GM18511 (cell line): ENCODE results near the gene TXNL4B.

Source experiments
- ATAC-seq: cut with Tn5 transposase; IDR thresholded peaks from one replicate; pipeline ENCODE4 v1.9.1; 2021; ENCODE audit warnings: mild to moderate bottlenecking, moderate library complexity; ENCODE audit not compliant: unreplicated experiment

The TXNL4B gene

DNA sequence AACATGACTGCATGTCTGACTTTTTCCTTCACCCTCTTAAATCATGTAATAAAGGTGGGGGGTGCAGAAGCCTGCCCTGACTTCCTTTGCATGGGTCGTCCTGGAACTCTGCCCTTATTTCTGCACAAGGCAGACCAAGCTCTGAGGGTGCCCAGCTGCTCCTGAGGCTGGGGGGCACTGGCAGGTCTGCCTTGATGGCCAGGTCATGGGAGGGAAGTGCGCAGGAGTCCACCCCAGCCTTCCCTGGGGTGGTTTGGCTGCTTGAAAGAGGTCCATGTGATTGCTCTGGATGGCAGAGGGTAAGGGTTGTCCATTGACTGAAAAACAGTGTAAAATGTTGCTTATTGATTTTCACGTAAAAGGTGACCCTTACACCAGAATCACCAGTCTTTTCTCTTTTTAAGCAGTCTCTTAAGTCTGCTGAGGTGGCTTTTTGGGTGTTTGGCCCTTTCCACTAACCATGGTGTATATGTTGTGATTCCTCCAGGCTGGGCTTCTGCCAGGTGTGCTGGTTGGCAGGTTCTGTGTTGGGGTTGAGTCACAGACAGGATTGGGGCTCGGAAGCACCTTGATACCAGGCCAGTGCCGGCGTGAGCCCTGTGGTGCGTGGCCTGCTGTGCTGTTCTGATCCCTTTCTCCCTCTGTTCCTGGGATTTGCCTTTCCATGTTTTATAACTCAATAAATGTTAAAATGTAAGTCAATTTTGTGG is 19.6 kb upstream of the TXNL4B start:
- ATAC-seq = no peak

DNA sequence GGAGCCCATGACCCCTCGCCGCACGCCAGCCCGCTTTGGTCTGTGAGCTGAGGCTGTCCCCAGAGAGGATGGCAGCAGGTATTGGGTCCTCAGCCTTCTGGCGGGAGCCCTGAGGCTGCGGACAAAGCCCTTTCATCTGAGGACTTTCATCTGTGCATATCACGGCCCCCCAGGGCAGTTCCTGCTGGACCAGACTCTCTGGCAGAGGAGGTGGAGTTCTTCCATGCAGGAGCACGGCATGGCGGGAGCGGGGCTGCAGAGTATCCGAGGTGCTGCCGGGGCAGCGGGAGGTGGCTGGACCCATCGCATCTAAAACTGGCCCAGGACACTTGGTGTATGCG is 19.0 kb upstream of the TXNL4B start:
- no peak for ATAC-seq

DNA sequence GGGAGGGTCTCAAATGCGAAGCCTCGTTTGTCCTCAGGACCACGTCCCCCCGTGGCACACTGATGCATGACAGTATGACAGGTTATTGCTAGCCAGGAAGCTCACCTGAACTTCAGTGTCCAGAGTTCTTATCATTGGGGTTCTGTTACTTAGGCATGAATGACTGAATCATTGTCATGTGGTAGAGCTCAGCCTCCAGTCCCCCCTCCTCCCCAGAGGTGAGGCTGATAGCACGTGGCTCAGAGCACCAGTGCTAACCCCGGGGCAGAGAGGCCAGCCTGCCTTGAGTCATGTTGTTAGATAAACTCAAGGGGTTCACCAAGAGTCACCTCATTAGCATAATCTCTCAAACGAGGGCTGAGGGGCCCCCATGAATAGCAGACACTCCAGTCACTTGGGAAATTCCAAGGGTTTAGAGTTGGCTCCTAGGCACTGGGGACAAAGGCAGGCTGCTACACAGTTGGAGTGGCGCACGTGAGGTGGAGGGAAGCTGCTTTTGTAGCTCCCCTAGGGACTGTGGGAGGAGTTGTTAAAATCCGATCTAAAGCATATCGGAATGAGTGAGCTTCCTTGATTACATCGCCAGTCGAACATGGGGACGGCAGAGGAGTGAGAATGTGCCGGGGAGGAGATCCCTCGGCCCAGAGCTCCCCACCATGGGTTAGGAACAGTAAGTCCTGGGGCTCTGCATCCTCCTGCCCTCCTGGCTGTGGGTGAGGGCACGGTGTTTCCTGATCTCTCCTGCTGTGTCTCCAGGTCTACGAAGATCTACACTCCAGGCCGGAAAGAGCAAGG is 18.4 kb upstream of the TXNL4B start:
- no peak for ATAC-seq

DNA sequence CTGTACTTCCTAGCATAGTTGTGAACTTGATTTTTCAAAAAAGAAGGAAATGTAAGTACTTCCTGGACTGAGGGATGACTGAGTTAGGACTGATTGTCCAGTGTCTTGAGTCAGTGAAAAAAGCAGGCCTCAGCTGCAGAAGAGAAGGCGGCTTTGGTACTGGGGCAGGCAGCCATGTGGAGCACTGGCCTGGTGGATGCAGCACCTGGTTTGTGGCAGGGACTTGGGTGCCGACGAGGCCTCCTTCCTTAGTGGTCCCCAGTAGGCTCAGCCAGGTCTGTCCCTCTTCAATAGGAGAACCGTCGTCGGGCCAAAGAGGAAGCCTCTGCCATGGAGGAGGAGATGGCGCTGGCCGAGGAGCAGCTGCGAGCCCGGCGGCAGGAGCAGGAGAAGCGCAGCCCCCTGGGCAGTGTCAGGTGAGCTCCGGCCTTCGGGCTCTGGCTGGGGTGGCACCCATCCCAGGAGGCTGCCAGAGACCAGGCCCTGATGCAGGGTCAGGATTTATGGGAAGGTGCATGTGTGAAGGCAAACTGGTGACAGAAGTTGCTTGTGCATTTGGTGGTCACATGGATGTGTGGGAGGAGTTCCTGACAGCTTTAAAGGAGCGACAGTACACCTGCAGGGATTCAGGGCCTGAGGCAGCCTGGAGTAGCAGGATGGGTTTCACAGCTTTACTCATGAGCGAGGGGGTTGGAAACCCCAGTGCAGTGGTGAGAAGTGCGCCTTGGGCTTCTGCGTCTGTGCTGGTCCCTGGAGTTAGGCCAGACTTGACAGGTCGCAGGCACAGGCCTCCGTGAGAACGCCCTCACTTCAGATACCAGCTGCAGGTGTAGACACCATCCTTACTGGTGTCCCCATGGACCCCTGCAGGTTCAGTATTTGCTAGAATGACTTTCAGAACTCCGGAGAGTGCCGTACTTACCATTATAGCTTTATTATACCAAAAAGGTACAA is 17.5 kb upstream of the TXNL4B start:
- no peak for ATAC-seq

DNA sequence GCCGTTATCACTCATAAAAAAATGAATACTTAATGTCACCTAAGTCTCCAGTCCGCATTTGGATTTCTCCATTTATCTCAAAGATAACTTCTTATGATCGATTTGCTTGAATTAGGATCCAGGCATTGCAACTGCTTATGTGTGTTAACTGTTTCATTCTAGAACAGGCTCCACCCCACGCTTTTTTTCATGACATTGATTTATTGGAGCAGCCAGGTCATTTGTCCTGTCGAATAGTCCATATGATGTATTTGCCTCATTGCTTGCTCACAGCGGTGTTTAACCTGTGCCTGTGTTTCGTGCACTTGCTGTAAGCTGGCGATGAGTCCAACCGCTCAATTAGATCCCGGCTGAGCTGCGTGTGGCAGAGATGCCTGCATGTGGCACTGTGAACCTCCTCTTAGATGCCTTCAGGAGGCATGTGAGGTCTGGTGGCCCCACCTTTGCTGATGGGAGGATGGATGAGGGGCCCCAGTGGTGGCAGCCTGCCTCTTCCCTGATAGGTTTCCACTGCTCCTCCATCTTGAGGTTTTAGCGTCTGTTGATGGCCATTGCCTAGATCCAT is 16.6 kb upstream of the TXNL4B start:
- no peak for ATAC-seq

DNA sequence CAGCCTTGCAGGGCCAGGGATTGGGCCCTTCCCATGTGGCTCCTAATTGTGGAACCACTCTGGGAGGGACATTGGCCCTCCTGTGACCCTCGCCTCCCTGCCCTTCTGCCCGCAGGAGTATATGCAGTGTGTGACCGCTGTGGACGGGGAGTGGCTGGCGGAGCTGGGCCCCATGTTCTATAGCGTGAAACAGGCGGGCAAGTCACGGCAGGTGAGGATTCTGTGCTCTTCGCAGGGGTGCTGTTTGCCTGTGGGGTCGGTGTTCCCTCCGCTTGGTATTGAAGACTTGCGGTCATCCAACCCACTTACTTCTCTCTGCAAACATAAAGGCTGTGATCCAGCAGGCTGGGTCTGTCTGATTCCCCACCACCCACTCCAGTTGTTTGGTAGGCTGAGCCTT is 15.9 kb upstream of the TXNL4B start:
- ATAC-seq = no peak

DNA sequence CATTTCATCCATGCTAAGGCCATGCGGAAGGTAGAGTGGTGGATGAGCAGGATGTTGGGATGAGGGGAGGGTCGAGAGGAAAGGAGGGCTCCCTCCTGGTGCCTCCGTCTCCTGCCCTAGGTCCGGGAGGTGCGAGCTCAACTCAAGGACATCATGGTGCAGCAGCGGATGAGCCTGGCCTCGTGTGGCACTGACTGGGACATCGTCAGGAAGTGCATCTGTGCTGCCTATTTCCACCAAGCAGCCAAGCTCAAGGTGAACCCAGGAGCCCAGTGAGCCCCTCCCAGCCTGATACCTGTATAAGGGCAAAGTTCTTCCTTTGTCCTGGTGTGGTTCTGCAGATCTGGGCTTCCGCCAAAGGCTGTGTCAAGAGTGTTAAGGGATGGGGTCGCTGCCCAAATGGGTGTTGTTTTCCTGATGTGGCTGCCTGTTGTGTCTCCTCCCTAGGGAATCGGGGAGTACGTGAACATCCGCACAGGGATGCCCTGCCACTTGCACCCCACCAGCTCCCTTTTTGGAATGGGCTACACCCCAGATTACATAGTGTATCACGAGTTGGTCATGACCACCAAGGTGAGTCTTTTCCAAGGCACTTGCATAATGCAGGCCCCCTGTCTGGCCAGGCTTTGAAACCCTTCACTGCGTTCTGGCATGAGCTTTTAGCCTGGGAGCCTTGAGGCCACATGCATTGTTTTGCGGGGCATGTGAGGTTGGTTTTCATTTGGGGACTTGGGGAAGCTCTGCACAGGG is 15.1 kb upstream of the TXNL4B start:
- no peak for ATAC-seq

DNA sequence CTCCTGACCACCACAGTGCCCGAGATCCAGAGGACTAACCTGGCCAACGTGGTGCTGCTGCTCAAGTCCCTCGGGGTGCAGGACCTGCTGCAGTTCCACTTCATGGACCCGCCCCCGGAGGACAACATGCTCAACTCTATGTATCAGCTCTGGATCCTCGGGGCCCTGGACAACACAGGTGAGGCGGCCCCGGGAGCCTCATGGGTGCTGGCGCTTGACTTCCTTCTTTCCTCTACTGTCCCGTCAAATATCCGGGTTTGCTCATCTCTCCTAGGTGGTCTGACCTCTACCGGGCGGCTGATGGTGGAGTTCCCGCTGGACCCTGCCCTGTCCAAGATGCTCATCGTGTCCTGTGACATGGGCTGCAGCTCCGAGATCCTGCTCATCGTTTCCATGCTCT is 14.0 kb upstream of the TXNL4B start:
- ATAC-seq = no peak

DNA sequence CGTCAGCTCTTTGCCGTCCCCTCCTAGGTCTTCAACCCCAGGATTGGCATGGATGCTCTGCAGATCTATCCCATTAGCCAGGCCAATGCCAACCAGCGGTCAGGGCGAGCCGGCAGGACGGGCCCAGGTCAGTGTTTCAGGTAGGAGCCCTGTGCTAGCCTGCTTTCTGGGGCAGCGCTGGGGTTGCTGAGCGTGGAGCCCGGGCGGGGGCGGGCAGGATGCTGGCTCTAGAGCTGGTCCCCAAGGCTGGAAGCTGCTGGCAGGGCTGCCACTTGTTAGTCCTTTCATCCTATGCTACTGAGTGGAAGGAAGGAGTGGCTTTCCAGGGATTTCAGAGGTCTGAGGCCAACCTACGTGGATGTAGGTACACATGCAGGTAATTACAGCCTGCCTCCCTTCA is 12.6 kb upstream of the TXNL4B start:
- ATAC-seq = no peak

DNA sequence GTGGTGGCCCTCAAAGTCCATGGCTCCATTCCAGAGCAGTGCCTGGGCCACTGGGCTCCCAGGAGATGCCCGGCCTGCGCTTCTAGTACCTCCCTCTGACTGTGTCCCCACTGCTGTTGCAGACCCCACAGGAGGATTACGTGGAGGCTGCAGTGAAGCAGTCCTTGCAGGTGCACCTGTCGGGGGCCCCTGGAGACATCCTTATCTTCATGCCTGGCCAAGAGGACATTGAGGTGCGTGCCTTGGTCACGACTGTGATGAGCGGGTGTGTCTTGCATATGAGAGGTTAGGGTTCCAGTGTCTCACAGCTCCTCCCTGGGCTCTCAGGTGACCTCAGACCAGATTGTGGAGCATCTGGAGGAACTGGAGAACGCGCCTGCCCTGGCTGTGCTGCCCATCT is 11.5 kb upstream of the TXNL4B start:
- ATAC-seq = no peak

DNA sequence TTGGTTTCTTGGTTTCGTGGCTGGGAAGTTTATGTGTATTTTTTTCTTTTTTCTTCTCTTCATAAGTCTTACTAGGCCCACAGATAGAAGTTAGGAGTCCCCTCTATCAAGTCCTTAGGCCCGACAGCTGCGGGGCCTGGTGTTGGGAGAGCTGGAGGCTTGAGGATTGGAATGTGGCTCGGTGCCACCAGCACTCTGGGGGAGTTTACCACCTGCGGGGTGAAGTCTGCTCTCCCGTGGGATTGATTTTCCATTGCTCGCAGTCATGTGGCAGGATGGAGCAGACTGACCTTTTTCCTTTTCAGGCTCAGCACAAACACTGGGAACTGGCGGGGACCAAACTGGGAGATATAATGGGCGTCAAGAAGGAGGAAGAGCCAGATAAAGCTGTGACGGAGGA is 7.8 kb upstream of the TXNL4B start:
- ATAC-seq = no peak

DNA sequence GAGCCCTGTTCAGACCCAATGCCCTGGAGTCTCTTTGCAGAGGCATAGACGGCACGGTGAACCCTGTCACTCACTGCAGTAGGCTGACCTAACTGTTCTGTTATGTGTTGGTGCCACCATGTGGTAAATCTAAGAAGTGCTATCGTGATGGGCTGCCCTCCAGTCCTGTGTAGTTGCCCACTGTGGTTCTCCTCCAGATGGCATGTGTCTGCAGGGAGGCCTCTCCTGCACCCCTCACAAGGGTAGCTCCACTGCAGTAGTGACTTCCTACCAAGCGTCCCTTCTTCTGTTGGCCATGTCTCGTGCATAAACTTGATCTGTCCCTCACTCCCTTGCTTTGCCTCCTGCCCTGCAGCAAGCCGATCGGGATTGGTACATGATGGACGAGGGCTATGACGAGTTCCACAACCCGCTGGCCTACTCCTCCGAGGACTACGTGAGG is 6.0 kb upstream of the TXNL4B start:
- peak; percentile 94 for ATAC-seq

DNA sequence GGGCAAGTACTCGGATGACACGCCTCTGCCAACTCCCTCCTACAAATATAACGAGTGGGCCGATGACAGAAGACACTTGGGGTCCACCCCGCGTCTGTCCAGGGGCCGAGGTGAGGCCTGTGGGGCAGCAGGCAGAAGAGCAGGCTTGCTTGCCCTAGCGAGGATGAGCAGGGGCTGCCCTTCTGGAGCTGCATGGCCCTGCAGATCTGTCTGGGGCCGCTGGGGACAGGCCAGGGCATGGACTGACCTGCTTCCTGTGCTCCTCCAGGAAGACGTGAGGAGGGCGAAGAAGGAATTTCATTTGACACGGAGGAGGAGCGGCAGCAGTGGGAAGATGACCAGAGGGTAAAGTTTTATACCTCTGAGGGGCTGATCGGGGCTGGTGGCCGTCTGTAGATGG is 5.5 kb upstream of the TXNL4B start:
- no peak for ATAC-seq

DNA sequence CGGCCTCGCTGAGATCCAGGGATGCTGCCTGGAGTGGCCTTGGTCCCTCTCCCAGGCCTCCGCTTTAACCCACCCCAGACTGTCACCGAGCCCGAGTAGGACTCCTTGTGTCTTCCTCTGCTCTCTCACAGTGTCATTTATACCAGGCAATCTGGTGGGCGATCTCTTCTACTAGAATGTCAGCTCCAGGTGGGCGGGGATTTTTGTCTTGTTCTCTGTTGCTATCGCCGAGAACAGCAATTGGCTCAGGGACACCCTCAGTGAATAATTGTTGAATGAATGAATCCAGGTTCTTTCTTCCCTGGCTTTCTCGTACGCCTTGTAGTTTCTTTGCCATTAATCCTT is 818 bp upstream of the TXNL4B start:
- no peak for ATAC-seq

DNA sequence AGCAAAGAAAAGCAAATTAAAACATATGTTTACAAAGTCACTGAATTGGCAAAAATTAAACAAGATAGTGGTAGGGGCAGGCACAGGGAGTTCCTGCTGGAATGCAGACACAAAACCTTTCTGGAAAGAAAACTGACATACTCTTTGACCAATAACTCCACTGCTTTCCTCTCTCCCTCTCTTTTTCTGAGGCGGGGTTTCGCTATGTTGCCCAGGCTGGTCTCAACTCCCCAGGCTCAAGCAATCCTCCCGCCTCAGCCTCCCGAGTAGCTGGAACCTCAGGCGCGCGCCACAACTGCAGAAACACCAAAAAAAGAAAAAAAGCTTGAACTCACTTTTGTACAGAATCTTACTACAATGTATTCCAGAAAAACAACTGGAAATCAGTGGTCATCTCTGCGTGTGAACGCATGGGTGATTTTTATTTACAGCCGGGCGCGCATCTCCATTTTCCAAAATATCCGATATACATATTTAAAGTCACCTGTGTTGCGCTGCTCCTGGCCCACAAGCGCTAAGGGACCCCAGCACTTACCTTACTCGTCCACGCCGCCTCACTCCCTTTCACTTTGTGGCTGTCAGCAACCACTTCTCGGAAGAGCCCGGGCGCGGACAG is 480 bp downstream of the TXNL4B start:
- ATAC-seq = peak; percentile 39

DNA sequence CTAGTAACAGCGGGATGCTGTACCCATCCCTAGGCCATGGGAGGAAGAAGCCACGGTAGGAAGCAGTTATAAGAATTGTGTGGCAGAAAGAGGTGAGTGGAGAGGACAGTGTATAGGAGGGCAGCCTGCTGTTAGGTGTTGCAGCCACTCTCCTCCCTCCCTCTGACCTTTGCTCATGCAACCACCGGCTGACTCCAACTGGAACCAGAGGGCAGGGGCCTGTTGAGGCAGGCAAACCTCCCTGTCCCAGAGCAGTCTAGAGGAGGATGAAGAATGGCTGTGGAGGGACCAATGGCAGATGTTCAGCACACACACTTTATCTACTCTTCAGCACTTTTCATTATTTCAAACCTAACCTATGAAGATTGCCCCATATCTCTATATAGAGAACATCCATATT is 2.2 kb downstream of the TXNL4B start:
- ATAC-seq = no peak

DNA sequence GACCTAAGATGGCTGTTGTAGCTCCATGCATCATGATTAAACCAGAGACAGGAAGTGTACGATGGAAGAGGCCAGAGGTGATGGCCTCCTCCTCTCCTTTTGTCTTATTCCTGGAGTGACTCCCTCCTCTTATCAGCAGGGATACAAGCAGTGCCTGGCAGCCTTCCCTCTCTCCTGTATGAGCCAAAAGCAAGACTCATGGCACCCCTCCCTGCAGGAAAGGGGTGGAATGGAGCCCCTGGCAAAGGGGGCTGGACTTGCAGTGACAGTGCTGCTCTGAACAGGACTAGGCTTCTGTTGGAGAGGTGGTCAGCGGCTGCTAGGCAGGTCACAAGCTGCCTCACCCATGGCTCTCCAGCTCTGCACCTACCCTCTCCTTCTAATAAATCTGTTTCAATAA is 8.4 kb downstream of the TXNL4B start:
- ATAC-seq = no peak

DNA sequence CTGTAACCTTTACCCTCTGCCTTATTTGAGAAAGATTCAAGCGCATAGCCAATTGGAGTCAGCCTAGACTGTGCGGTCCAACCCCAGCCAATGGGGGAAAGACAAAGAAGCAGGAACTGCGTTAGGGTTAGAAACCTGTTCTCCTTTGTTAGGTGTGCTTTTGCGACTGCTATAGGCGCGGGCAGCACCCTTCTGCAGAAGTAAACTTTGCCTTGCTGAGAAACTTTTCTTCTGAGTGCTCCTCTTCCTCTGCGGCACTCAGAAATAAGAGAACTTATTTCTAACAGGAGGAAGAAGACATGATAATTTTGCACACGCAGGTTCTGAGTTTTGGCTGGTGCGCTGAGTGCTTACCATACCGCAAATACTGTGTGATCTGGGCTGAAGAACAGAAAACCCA is 9.0 kb downstream of the TXNL4B start:
- no peak for ATAC-seq

DNA sequence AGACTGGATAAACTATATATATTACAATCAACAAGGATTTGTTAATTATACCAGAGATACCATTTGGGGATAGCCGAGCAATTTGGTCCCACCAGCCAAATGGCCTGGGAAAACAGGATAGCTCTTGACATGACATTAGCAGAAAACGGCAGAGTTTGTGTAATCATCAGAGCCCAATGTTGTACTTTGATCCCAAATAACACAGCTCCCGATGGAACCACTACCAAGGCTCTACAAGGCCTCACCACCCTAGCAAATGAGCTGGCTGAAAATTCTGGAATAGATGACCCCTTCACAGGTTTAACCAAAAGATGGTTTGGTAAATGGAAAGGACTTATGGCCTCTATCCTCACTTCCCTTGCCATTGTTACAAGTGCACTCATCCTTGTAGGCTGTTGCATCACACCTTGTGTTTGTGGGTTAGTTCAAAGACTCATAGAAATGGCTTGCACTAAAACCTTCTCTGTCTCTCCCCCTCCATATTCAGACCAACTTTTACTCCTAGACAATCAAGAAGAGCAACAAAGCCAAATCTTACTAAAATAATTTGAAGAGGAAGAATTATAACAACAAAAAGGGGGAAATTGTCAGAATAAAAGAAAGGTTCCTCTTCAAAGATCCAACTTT is 9.5 kb downstream of the TXNL4B start:
- ATAC-seq = no peak
